PC-3 (cell line): ENCODE results near the gene GULP1. TPM values are rescaled to one million over a fixed set of nuclear protein-coding genes. Genes with fewer than 3 reads are reported as not detected.

Experiments used
- ATAC-seq: fragments of 200-7000 bp; cut with Tn5 transposase; 2 replicates; pipeline ENCODE4 v1.9.1; 2020; ENCODE audit warnings: mild to moderate bottlenecking, moderate library complexity
- BruUV-seq: library from RNA; stranded (reverse); fragments of 400-500 nt; replicated peaks from 2 replicates; lab custom pipeline; 2021; lab: Mats Ljungman, UMichigan
- CTCF ChIA-PET: fragments of 300-600 bp; sonication (Branson Sonifier 250); formaldehyde crosslinking; loops from one replicate; lab custom pipeline; 2022; ENCODE audit warnings: antibody characterized with exemption; lab: Charles Lee
- POLR2A ChIA-PET: fragments of 300-600 bp; sonication (Branson Sonifier 250); formaldehyde crosslinking; loops from one replicate; lab custom pipeline; 2022; ENCODE audit warnings: antibody characterized with exemption; ENCODE audit not compliant: unreplicated experiment; lab: Charles Lee
- DNase-seq: peaks from one replicate; pipeline ENCODE4 v3.0.0-alpha.2; 2015
- H2AFZ ChIP-seq: fragments of 300-600 bp; sonication (generic); 2 replicates; pipeline ENCODE4 v1.6.0; 2016; ENCODE audit warnings: antibody characterized with exemption, low read length
- H3F3A ChIP-seq: fragments of 300-600 bp; sonication (generic); one replicate; pipeline ENCODE4 v1.6.0; 2017; ENCODE audit warnings: antibody characterized with exemption, low read length, control low read depth, mild to moderate bottlenecking; ENCODE audit not compliant: unreplicated experiment
- H3K27ac ChIP-seq: fragments of 300-600 bp; sonication (generic); 2 replicates; pipeline ENCODE4 v1.5.1; 2016; ENCODE audit warnings: mild to moderate bottlenecking, low read length
- H3K27me3 ChIP-seq: fragments of 300-600 bp; sonication (generic); 2 replicates; pipeline ENCODE4 v1.6.1; 2016; ENCODE audit warnings: low read length, mixed read lengths
- H3K36me3 ChIP-seq: fragments of 300-600 bp; sonication (generic); 2 replicates; pipeline ENCODE4 v1.6.1; 2016; ENCODE audit warnings: low read depth, mixed run types, low read length, mixed read lengths
- H3K4me1 ChIP-seq: fragments of 300-600 bp; sonication (generic); 2 replicates; pipeline ENCODE4 v1.5.1; 2016; ENCODE audit warnings: low read length; ENCODE audit not compliant: insufficient read depth
- H3K4me2 ChIP-seq: fragments of 300-600 bp; sonication (generic); 2 replicates; pipeline ENCODE4 v1.6.0; 2016; ENCODE audit warnings: low read length
- H3K4me3 ChIP-seq: fragments of 300-600 bp; sonication (generic); 2 replicates; pipeline ENCODE4 v1.5.1; 2016; ENCODE audit warnings: mild to moderate bottlenecking, low read length, mixed read lengths
- H3K79me2 ChIP-seq: fragments of 300-600 bp; sonication (generic); 2 replicates; pipeline ENCODE4 v1.6.1; 2017; ENCODE audit warnings: low read length, mixed read lengths
- H3K9ac ChIP-seq: fragments of 300-600 bp; sonication (generic); 2 replicates; pipeline ENCODE4 v1.6.0; 2016; ENCODE audit warnings: mild to moderate bottlenecking, low read length
- H3K9me2 ChIP-seq: fragments of 300-600 bp; sonication (generic); replicated peaks from 2 replicates; pipeline ENCODE4 v1.6.1; 2016; ENCODE audit warnings: mixed run types, low read length, mixed read lengths
- H3K9me3 ChIP-seq: fragments of 300-600 bp; sonication (generic); 2 replicates; pipeline ENCODE4 v1.6.1; 2016; ENCODE audit warnings: low read length, mixed read lengths
- H4K20me1 ChIP-seq: fragments of 300-600 bp; sonication (generic); 2 replicates; pipeline ENCODE4 v1.6.1; 2016; ENCODE audit warnings: low read length, mixed read lengths
- EZH2 ChIP-seq: fragments of 300-600 bp; sonication (generic); IDR thresholded peaks from one replicate; pipeline ENCODE4 v1.6.1; 2017; ENCODE audit warnings: antibody characterized with exemption, mild to moderate bottlenecking, low read length; ENCODE audit not compliant: unreplicated experiment
- EZH2phosphoT487 ChIP-seq: fragments of 300-600 bp; sonication (generic); IDR thresholded peaks from 2 replicates; pipeline ENCODE4 v1.6.1; 2018; ENCODE audit warnings: mild to moderate bottlenecking, antibody characterized with exemption, low read length, borderline replicate concordance
- intact Hi-C: fragments of 100-400 bp; cut with micrococcal nuclease; formaldehyde crosslinking; loops from 2 replicates; pipeline ENCODE4 v1.9.0; 2023
- total RNA-seq: library from RNA; depleted of rRNA; stranded (reverse); fragments of >200 nt; gene quantifications from 2 replicates; pipeline ENCODE4 v1.2.3, GENCODE V29; 2014
- TF ChIP-seq, protein P1 (sequence below): fragments of 300-600 bp; sonication (generic); conservative IDR thresholded peaks from 2 replicates; pipeline ENCODE4 v1.5.1; 2017; ENCODE audit warnings: antibody characterized with exemption, low read depth, mild to moderate bottlenecking, low read length

The GULP1 gene
- total RNA-seq, 1 experiment from 2014 or later, result 25.5 TPM

DNA sequence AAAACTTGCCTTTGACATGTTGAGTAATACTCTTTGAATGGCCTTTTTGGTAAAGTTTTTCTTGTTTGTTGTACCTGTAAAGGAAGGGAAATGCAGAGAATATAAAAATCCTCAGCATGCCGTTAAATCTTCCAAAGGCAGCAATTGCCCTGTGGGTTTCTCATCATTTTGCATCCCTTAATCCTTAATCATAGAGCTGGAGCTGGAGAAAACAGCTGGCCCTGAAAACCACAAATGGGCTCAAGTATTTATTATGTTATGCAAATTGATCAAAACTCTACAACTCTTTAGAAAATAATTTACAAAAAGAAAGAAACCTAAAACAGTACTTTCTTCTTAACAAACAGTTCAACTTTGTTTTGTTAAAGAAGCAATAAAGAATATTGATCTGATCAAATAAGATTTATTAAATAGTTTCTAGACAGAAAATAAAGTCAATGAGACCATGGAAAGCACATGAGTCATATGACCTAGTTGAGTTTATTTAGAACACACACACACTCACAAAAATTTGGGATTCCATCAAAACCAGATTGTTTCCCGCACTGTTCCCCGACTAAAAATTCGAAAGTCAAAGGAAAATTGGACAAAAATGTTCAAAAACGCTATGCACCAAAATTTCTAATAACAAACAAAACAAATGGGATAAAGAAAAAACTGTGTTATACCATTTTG, 309.0 kb downstream of the GULP1 start:
- no peak overlapping the region for H3K4me2 ChIP-seq
- H2AFZ ChIP-seq, result no peak overlapping the region
- ATAC-seq (no peak), DNase-seq (no peak)
- BruUV-seq, result no TSS peak
- H3K27ac ChIP-seq, result no peak overlapping the region
- no peak overlapping the region for H3K4me3 ChIP-seq
- H3K9me3 ChIP-seq, result no peaks in the 10 kb centered on the region
- H3K36me3 ChIP-seq, result no peaks in the 10 kb centered on the region
- intact Hi-C loops, result no loop called here
- H3F3A ChIP-seq, result no peaks in the 10 kb centered on the region
- no peaks in the 10 kb centered on the region for H4K20me1 ChIP-seq
- ChIA-PET POLR2A (no interaction called here), CTCF (no interaction called here)
- no peak overlapping the region for H3K9ac ChIP-seq
- no peaks in the 10 kb centered on the region for H3K27me3 ChIP-seq
- TF ChIP-seq, protein P1, sequence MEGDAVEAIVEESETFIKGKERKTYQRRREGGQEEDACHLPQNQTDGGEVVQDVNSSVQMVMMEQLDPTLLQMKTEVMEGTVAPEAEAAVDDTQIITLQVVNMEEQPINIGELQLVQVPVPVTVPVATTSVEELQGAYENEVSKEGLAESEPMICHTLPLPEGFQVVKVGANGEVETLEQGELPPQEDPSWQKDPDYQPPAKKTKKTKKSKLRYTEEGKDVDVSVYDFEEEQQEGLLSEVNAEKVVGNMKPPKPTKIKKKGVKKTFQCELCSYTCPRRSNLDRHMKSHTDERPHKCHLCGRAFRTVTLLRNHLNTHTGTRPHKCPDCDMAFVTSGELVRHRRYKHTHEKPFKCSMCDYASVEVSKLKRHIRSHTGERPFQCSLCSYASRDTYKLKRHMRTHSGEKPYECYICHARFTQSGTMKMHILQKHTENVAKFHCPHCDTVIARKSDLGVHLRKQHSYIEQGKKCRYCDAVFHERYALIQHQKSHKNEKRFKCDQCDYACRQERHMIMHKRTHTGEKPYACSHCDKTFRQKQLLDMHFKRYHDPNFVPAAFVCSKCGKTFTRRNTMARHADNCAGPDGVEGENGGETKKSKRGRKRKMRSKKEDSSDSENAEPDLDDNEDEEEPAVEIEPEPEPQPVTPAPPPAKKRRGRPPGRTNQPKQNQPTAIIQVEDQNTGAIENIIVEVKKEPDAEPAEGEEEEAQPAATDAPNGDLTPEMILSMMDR, result no peak
- H3K79me2 ChIP-seq, result no peaks in the 10 kb centered on the region
- no peaks in the 10 kb centered on the region for H3K9me2 ChIP-seq
- peaks cover 9% of the 10 kb centered on the region for H3K4me1 ChIP-seq

DNA sequence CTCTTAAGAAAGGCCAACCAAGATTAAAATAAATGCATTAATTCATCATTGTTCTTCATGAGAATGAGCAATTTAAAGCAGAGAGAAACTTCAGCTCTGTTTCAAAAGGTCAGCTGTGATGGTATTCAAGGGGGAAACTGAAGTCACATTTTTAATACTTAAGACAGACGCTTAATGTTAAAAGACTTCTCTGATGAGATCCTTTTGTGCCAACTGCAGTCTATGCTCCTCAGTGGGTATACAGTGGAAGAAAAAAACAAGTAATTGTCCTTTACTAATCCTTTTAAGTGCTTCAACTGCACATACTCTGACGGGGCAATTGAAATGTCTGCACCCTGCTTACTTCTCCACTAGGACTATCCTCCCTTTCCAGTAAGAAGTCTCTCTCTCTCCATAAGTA, 309.7 kb downstream of the GULP1 start:
- TF ChIP-seq, protein P1, result no peak
- TF ChIP-seq EZH2phosphoT487 (no peak), EZH2 (no peak)
- intact Hi-C loops, result no loop called here
- no peaks in the 10 kb centered on the region for H3F3A ChIP-seq
- ChIA-PET POLR2A (no interaction called here), CTCF (no interaction called here)
- no peak overlapping the region for H2AFZ ChIP-seq
- H3K9ac ChIP-seq, result no peak overlapping the region
- no peak for DNase-seq
- no peak overlapping the region for H3K4me2 ChIP-seq
- no peaks in the 10 kb centered on the region for H3K79me2 ChIP-seq
- H3K4me1 ChIP-seq, result peaks cover 1% of the 10 kb centered on the region
- H4K20me1 ChIP-seq, result no peaks in the 10 kb centered on the region
- ATAC-seq, result no peak
- H3K4me3 ChIP-seq, result no peak overlapping the region
- no peaks in the 10 kb centered on the region for H3K36me3 ChIP-seq
- no peaks in the 10 kb centered on the region for H3K27me3 ChIP-seq
- no peaks in the 10 kb centered on the region for H3K9me2 ChIP-seq
- no peak overlapping the region for H3K27ac ChIP-seq
- no peaks in the 10 kb centered on the region for H3K9me3 ChIP-seq
- BruUV-seq, result no TSS peak

DNA sequence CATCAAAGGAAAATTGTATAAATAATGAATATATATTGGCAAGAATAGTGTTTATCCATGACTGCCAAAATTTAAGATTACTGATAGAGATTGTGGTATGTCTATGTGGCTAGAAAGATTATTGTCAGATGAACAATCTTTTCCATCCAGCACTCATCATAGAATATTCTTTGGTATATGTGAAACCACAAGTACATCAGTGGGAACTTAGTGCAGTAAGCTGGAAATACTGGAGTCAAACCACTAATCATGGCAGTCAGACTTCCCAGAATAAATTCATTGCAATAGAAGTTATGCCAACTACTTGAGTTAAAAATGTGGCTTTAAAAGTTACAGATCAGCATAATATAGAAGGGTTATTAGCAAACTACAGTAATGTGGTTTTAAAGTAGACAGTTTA, 310.3 kb downstream of the GULP1 start:
- Histone ChIP-seq H3F3A (no peaks in the 10 kb centered on the region), H3K4me2 (no peak overlapping the region), H3K9me2 (no peaks in the 10 kb centered on the region), H3K79me2 (no peaks in the 10 kb centered on the region), H3K27me3 (no peaks in the 10 kb centered on the region), H3K4me1 (no peaks in the 10 kb centered on the region), H4K20me1 (no peaks in the 10 kb centered on the region), H3K27ac (no peak overlapping the region), H3K36me3 (no peaks in the 10 kb centered on the region), H2AFZ (no peak overlapping the region), H3K4me3 (no peak overlapping the region), H3K9me3 (no peaks in the 10 kb centered on the region), H3K9ac (no peak overlapping the region)
- TF ChIP-seq EZH2 (no peak), EZH2phosphoT487 (no peak)
- TF ChIP-seq, protein P1, result no peak
- ATAC-seq (no peak), DNase-seq (no peak)
- BruUV-seq, result no TSS peak
- ChIA-PET POLR2A (no interaction called here), CTCF (no interaction called here)
- intact Hi-C loops, result no loop called here
